NB4 (cell line): Measurements from ENCODE around the gene MBNL1.

Source experiments
- CTCF ChIP-seq: IDR thresholded peaks from one replicate; pipeline ENCODE4 v1.5.1; 2012; ENCODE audit warnings: low read depth, low read length
- MYC ChIP-seq: IDR thresholded peaks from 2 replicates; pipeline ENCODE4 v1.6.1; 2011; ENCODE audit warnings: low read depth, low read length
- POLR2A ChIP-seq: IDR thresholded peaks from 2 replicates; pipeline ENCODE4 v1.6.1; 2011; ENCODE audit warnings: mild to moderate bottlenecking; ENCODE audit not compliant: insufficient read length; ENCODE audit errors: extremely low read depth
- TF ChIP-seq, protein P1 (sequence below): IDR thresholded peaks from 2 replicates; pipeline ENCODE4 v1.6.1; 2011; ENCODE audit warnings: low read depth, low read length

GRCh38 chr3:152263711-152264110 is 5.0 kb upstream of the MBNL1 start:
- TF ChIP-seq CTCF = no peak
- no peak for TF ChIP-seq POLR2A
- TF ChIP-seq MYC = no peak
- TF ChIP-seq, protein P1, sequence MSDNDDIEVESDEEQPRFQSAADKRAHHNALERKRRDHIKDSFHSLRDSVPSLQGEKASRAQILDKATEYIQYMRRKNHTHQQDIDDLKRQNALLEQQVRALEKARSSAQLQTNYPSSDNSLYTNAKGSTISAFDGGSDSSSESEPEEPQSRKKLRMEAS = no peak
